HG03175 (cell line): ENCODE results near the gene ACADSB.

Experiments used
- ATAC-seq: cut with Tn5 transposase; IDR thresholded peaks from one replicate; pipeline ENCODE4 v1.9.1; 2021; ENCODE audit warnings: mild to moderate bottlenecking, moderate library complexity; ENCODE audit not compliant: unreplicated experiment

The ACADSB gene

DNA sequence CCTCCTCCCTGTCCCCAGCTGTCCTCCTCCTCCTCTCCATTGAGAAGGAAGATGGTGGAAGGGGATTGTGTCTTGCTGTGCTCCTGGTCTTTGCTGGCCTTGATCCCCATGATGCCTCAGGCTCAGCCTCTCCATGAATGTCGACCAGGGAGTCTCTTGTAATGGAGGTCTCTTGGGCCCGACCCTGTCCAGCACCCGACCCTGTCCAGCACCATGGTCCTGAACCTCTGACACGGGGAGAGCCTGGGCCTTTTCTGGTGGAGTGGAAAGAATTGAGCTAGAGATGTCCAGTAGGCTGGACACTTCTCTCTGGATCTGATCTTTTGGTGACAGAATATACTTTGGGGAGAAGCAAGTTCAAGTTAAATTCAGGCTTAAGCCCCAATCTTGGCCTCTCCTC, 84.7 kb downstream of the ACADSB start:
- ATAC-seq = no peak

DNA sequence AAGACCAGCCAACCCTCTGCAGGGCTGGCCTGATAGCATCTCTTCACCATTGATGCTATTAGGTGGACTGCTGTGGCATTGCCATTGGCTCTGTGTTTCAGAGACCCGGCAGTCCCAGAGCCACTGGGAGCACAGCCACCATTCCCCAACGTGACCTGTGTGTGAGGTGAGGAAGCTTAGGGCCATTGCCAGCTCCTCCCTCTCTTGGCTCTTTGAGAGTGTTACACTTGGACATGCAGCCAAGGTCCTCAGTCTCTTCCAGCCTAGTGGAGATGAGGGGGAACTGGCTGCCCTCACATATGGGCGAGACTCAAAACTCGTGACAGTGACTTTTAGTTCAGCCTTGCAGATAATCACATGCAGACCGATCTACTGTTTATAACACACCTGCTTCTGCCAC, 87.6 kb downstream of the ACADSB start:
- no peak for ATAC-seq

GRCh38 chr10:123097039-123097438, 88.2 kb downstream of the ACADSB start:
- no peak for ATAC-seq

GRCh38 chr10:123100030-123100762, 91.4 kb downstream of the ACADSB start:
- no peak for ATAC-seq

DNA sequence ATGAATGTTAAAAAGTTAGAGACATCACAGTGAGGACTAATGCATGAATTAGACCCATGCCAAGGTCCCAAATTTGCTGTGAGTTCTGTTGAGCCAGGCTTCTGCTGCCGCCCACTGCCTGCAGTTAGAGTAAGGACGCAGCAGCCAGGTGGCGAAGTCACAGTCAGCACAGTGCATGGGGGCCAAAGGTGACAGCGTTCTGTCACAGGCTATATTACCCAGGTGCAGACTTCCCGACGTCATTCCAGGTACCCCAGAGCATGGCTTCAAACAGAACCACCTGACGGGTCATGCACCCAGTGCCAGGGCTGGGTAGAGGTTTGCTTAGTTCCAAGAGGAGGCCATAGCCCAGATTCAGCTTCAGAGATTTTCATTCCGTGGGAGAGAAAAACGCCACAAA, 93.1 kb downstream of the ACADSB start:
- ATAC-seq = no peak

DNA sequence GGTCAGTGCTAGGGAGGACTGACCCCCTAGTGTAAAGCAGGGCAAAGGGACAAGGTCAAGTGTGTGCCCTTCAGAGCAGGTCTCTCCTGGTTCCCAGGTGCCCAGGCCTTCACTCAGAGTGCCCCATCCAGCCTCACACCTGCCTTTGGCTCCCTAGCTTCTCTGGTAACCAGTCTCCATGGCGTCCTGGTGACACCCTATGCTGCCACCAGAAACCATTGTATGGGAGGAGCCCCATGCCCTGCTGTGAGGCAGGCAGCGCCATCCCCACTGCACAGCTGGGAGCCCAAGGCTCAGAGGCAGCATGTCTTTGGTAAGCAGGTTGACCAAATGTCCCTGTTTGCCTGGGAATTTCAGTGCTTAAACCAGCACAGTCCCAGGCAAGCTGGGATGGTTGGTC, 93.9 kb downstream of the ACADSB start:
- no peak for ATAC-seq

DNA sequence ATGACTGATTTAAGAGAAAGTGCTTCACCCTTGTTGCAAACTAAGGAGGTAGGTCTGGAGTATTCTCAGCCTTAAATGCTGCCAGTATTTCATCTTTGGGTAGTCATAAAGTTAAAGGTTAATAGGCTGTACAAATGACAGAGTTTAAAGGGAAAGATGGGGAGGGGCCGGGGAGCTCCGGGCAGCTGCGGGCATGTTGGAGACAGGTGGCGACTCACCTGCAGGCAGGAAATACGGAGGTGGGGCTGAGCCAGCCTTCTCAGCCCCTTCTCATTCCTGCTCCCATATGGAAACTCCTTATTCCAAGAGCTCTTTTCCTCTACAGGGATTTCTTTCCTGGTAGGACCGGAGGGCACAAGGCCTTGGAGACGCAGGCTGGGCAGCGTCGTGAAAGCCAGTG, 95.1 kb downstream of the ACADSB start:
- ATAC-seq = no peak
